HUES48 (cell line): ENCODE data around the gene ZFP62.
"Not testable (repeated sequence)": the region's sequence is repeated elsewhere in the genome, so short reads cannot be mapped to it uniquely, and the experiment has no call there.

ENCODE experiments used
- H3K27ac ChIP-seq: one replicate; pipeline ENCODE4 v1.7.0; 2013; ENCODE audit warnings: low read depth, low read length, inconsistent platforms
- H3K27me3 ChIP-seq: 2 replicates; pipeline ENCODE4 v1.6.1; 2013; ENCODE audit warnings: mild to moderate bottlenecking, low read length; ENCODE audit not compliant: control insufficient read depth, insufficient read depth
- H3K36me3 ChIP-seq: 2 replicates; pipeline ENCODE4 v1.6.1; 2013; ENCODE audit warnings: low read length; ENCODE audit not compliant: control insufficient read depth, insufficient read depth
- H3K4me1 ChIP-seq: 2 replicates; pipeline ENCODE4 v1.6.1; 2013; ENCODE audit warnings: mild to moderate bottlenecking, low read length; ENCODE audit not compliant: control insufficient read depth, insufficient read depth
- H3K4me3 ChIP-seq: 2 replicates; pipeline ENCODE4 v1.5.1; 2013; ENCODE audit warnings: mild to moderate bottlenecking, low read depth, low read length
- H3K9ac ChIP-seq: 2 replicates; pipeline ENCODE4 v1.6.1; 2013; ENCODE audit warnings: mild to moderate bottlenecking, low read depth, low read length, moderate library complexity
- H3K9me3 ChIP-seq: 2 replicates; pipeline ENCODE4 v1.6.1; 2013; ENCODE audit warnings: low read length; ENCODE audit not compliant: control insufficient read depth, insufficient read depth

Gene ZFP62

DNA sequence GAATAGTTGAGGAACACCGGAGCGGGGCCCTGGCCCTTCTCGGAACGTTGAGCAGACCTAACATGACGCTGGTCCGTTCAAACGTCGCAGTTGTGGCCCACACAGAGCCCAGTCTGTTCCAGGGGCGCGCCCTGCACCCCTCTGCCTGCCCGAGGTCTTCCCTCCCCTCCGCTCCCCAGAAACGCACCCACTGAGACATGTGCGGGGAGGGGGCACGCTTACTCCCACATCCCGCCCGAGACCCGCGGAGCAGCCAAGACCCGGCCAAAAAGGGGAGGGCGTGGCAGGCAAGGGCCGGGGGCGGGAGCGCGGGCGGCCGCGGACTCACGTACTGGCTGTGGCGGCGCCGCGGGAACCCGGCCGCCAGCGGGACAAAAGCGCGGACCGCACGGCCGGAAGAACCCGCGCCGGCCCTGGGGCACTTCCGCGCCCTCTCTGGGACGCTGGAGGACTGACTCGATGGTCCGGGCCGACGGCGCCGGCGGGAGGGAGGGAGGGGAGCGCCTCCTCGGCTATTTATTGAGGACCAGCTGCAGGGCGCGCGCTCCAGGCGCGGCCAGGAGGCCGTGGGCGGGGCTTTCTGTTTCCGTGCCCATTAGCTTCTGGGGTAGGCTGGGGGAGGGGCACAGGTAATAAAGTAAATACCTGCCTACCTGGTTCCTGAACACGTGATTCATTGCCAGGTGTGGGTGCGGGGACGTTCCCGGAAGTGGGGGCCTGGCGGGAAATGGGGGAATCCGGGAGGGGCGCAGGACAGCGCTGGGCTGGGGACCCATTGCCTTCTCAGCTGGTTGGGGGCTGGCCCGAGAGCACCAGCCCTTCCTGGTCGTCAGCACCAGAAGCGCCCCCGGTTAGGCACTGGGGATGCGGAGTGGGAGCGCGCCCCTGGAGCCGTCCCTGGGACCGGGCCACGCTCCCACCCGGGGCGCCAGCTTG lies at the start of gene ZFP62:
Gene ZFP62, minus strand, starts transcription at position 390 of the 936 bp plus-strand sequence. Its CDS starts 57 bp downstream, at position 333.
- Histone ChIP-seq H3K27ac (peak within 1 kb of the TSS; percentile 96), H3K4me3 (peak within 1 kb of the TSS; percentile 98), H3K9me3 (no peaks in the 10 kb centered on the region), H3K4me1 (peaks cover 14% of the 10 kb centered on the region), H3K36me3 (peaks cover 10% of the 10 kb centered on the region), H3K27me3 (no peaks in the 10 kb centered on the region), H3K9ac (peak within 1 kb of the TSS; percentile 88)

DNA sequence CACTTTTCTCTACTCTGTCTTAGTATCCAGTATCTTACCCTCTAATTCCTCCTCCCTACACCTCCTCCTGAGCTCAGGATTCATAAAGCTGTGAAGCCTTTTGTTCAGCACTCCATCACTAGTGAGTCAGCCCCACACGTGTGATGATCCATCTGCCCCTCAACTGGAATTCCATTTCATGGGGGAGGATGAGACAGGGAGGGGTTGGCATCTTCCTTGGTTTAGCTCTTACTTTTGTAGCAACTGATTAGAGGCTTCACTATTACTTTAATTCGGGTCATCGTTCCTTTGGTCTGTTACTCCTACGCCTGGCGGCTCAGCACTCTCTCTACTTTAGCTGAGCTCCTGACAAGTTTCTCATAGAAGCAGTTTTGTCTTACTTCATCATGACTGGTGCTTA lies 49.7 kb upstream of the ZFP62 start:
- no peaks in the 10 kb centered on the region for H3K4me1 ChIP-seq
- H3K27me3 ChIP-seq = no peaks in the 10 kb centered on the region
- no peak overlapping the region for H3K4me3 ChIP-seq
- no peaks in the 10 kb centered on the region for H3K36me3 ChIP-seq
- H3K27ac ChIP-seq = peak overlapping the region; percentile 5
- H3K9me3 ChIP-seq = peaks cover 29% of the 10 kb centered on the region
- no peak overlapping the region for H3K9ac ChIP-seq

DNA sequence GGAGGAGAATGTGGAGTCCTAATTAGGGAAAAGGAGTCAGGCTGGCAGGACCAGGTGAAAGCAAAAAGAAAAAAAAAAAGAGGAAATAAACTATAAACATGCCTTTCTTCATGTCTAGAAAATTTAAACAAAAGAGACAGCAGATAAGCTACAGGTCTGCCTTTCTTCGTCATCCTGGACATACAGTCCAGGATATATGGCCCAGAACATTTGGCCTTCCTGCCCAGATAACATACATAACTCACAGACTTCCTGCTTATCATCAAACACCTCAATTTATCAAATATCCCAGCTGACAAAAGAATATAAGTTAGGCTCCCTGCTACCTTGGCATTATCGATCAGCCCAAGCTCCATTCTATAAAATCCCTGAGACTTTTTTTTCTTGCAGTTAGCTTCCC lies 49.1 kb upstream of the ZFP62 start:
- peaks cover 29% of the 10 kb centered on the region for H3K9me3 ChIP-seq
- H3K4me3 ChIP-seq = no peak overlapping the region
- H3K4me1 ChIP-seq = no peaks in the 10 kb centered on the region
- no peaks in the 10 kb centered on the region for H3K36me3 ChIP-seq
- H3K27ac ChIP-seq = peak overlapping the region; percentile 20
- H3K27me3 ChIP-seq = no peaks in the 10 kb centered on the region
- H3K9ac ChIP-seq = no peak overlapping the region

DNA sequence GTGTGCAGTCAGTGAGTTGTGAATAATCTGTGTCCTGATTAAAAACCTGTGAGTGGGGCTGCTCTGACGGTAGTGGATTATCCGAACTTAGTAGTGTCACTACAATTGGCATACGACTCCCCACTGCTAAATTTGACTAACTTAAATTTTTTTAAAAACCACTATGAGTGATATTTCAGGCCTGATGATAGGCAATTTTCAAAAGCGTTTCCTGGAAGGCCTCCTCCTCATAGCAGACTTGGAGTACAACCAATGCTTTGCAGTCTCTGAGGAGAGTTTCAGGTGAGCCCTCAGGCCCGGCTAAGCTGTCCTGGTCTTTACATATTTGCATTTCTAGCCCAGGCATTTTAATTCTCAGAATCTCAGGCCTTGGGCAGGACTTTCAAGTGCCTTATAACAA lies 48.7 kb upstream of the ZFP62 start:
- no peaks in the 10 kb centered on the region for H3K36me3 ChIP-seq
- H3K27me3 ChIP-seq = no peaks in the 10 kb centered on the region
- peaks cover 25% of the 10 kb centered on the region for H3K9me3 ChIP-seq
- H3K27ac ChIP-seq = peak overlapping the region; percentile 20
- no peak overlapping the region for H3K4me3 ChIP-seq
- H3K4me1 ChIP-seq = no peaks in the 10 kb centered on the region
- H3K9ac ChIP-seq = no peak overlapping the region

DNA sequence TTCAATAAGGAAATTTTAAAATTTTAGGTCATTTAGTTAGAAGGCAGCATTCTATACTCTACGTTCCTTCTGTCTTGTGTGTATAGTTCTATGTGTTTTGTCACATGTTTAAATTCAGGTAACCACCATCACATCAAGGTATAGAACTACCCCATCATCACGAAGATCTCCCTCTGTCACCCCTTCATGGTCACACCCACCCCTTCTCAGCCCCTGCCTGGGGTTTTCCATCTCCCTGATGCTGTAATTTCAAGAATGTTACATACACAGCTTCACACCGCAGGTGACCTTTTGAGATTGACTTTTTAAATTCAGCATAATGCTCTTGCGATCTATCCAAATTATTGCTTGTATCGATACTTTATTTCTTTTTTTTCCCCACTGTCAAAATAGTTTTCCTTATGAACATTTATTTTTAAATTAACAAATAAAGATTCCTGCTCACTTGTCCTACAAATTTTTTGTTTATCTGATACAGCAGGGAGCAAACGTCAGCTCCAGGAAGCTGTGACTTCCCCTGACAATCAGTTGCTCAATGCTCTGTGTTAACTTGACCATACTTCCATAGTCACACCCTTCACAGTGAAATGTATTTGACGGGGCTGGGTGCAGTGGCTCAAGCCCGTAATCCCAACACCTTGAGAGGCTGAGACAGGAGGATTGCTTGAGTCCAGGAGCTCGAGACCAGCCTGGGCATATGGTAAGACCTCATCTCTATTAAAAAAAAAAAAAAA lies 48.1 kb upstream of the ZFP62 start:
- no peaks in the 10 kb centered on the region for H3K4me1 ChIP-seq
- no peaks in the 10 kb centered on the region for H3K27me3 ChIP-seq
- H3K4me3 ChIP-seq = no peak overlapping the region
- H3K27ac ChIP-seq = peak overlapping the region; percentile 34
- H3K36me3 ChIP-seq = no peaks in the 10 kb centered on the region
- H3K9ac ChIP-seq = no peak overlapping the region
- peaks cover 24% of the 10 kb centered on the region for H3K9me3 ChIP-seq

DNA sequence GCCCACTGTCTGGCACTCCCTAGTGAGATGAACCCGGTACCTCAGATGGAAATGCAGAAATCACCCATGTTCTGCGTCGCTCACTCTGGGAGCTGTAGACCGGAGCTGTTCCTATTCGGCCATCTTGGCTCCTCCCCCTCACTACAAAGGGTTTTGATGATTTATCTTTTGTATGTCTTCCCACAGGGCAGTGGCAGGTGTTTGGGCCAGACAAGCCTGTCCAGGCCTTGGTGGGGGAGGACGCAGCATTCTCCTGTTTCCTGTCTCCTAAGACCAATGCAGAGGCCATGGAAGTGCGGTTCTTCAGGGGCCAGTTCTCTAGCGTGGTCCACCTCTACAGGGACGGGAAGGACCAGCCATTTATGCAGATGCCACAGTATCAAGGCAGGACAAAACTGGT lies 47.3 kb upstream of the ZFP62 start:
- H3K4me1 ChIP-seq = no peaks in the 10 kb centered on the region
- H3K27ac ChIP-seq = no peak overlapping the region
- no peak overlapping the region for H3K9ac ChIP-seq
- H3K27me3 ChIP-seq = no peaks in the 10 kb centered on the region
- H3K4me3 ChIP-seq = no peak overlapping the region
- H3K36me3 ChIP-seq = no peaks in the 10 kb centered on the region
- peaks cover 24% of the 10 kb centered on the region for H3K9me3 ChIP-seq

DNA sequence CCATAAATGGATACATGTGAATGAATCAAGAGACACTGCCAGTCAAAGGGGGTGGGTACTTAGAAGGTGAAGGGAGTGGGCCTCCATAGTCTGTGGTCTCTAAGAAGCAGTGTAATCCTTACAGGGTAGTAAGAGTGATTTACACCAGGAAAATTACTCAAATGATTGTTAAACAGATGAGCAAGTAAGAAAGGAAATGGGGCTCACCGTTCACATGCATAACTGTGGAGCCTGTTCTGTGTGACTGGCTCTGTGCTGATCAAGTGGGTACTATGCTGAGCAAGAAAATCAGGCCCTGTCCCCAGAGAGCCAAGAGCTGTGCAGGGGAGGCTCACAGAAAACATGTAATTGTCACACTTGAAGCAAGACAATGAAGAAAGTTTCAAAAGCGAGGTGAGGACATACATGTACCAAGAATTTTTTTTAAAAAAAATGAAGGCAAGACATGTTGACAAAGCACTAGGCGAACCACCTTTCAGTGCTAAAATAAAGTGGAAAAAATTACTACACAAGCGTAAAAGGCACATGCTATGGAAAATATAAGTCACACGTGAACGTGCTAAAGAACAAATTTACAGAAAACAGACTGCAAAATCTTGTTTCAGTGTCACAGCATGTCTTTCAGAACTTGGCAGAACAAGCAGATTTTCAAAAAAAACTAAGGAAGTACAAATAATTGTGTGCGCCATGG lies 40.4 kb upstream of the ZFP62 start:
- H3K9me3 ChIP-seq = peaks cover 26% of the 10 kb centered on the region
- no peaks in the 10 kb centered on the region for H3K36me3 ChIP-seq
- H3K4me1 ChIP-seq = no peaks in the 10 kb centered on the region
- H3K9ac ChIP-seq = no peak overlapping the region
- H3K27me3 ChIP-seq = no peaks in the 10 kb centered on the region
- H3K4me3 ChIP-seq = no peak overlapping the region
- H3K27ac ChIP-seq = no peak overlapping the region

DNA sequence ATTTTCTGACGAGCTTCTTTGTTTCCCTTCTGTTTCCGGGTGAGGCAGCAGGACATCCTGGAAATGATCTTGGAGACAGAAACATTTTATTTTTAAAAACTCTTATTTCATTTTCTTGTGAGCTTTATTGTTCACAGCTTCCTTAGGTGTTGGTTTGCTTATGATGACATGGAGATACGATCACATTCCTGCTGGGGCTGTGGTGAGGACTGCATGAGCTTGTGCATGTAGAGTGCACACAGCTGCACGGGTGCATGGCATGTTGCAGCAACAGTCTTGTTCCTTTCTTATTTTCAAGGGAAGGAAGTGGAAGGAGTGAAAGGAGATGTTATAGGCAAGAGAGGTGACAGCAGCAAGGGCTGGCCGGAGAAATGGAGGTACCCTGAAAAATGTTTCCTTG lies 39.1 kb upstream of the ZFP62 start:
- Histone ChIP-seq H3K4me3 (no peak overlapping the region), H3K27ac (no peak overlapping the region), H3K27me3 (no peaks in the 10 kb centered on the region), H3K36me3 (no peaks in the 10 kb centered on the region), H3K9me3 (peaks cover 28% of the 10 kb centered on the region), H3K9ac (no peak overlapping the region), H3K4me1 (no peaks in the 10 kb centered on the region)

DNA sequence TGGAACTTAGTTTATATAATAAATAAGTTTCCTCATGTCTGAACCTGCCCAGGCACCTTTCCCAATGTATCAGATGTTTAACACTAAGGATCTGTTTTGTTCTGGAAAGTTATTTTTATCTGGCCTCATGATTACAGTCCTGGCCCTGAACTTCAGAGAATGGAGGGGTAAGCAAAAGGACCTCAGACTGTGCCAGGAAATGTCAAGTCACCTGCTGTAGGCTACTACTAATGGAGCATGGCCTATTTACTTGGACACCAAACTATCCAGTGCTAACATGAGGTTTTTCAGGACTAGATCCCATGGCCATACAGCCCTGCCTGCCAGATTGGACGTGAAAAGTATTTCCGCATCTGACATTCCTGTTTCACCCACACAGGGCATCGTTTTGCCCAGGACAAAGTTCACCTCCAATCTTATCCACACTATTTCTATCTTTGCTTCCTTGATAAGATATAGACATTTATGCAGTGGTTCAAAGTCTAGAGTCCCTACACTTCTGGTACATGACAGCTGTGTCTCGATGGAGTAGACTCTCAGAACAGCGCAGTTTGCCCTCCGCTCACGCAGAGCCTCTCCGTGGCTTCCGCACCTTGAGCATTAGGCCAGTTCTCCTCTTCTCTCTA lies 37.7 kb upstream of the ZFP62 start, which contains the start of gene BTNL8:
Gene BTNL8, plus strand, starts transcription at position 539 of the 626 bp plus-strand sequence. CDS start 152 bp downstream, outside the sequence.
- Histone ChIP-seq H3K27ac (no peak within 1 kb of the TSS), H3K9me3 (peaks cover 28% of the 10 kb centered on the region), H3K4me1 (no peaks in the 10 kb centered on the region), H3K9ac (no peak within 1 kb of the TSS), H3K27me3 (no peaks in the 10 kb centered on the region), H3K4me3 (no peak within 1 kb of the TSS), H3K36me3 (no peaks in the 10 kb centered on the region)

DNA sequence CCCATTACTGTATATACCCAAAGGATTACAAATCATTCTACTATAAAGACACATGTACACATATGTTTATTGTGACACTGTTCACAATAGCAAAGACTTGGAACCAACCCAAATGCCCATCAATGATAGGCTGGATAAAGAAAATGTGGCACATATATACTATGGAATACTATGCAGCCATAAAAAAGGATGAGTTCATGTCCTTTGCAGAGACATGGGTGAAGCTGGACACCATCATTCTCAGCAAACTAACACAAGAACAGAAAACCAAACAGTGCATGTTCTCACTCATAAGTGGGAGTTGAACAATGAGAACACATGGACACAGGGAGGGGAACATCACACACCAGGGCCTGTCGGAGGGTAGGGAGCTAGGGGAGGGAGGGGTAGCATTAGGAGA lies 34.3 kb upstream of the ZFP62 start:
- H3K36me3 ChIP-seq, H3K4me3 ChIP-seq, H3K4me1 ChIP-seq, H3K27me3 ChIP-seq, H3K9ac ChIP-seq, H3K27ac ChIP-seq: not testable (repeated sequence)
- H3K9me3 ChIP-seq = peaks cover 19% of the 10 kb centered on the region
